ENCODE data around the gene DNM1L. TPM values are rescaled to one million over a fixed set of nuclear protein-coding genes. Genes with fewer than 3 reads are reported as not detected.

Gene DNM1L
- total and polyA plus RNA-seq, 2 donors (not counting 3 experiments of a cell fraction or from before 2014, with no cell fraction given), result 24.6 to 103 TPM

DNA sequence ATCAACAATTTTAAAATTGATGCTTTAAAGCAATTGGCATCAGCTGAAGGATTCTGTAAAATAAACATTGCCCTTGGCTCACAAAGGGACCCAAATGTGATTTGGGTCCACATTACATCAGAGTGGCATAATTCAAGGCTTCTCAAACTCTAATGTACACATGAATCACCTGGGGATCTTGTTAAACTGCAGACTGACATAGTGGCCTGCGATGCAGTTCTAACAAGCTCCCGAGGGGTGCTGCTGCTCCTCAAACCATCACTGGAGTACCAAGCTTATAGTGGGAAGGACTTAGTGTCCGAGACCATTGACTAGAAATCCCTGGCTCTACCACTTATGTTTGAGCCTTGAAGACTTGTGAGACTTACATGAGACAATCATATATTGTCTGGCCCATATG is 31.8 kb upstream of the DNM1L start:
- POLR2A ChIA-PET, result interaction anchor here (0.5 to 0.6 kb wide), 3 partner anchors 405 to 1392 kb away, joined by 3 read pairs; no protein-coding TSS in a partner anchor
- Histone ChIP-seq H3K9me1 (replicated peaks; ENCODE audit: control insufficient read depth, extremely low read depth, insufficient read depth, low read length) (no peaks in the 10 kb centered on the region), H3K4me3 (replicated peaks in 1 of 3; ENCODE audit: insufficient read depth in 1 of 3, low read depth in 1 of 3, low read length in 3 of 3) (no peak overlapping the region), H3K27ac (ENCODE audit: insufficient read depth, low read depth, low read length) (no peak overlapping the region), H2AFZ (ENCODE audit: low read depth, low read length) (no peak overlapping the region), H3K36me3 (ENCODE audit: control insufficient read depth in 2 of 2, extremely low read depth in 1 of 2, insufficient read depth in 2 of 2, low read length in 2 of 2) (peaks cover 3% of the 10 kb centered on the region in 2 experiments), H4K20me1 (replicated peaks; ENCODE audit: control insufficient read depth, extremely low read depth, insufficient read depth, low read length) (no peaks in the 10 kb centered on the region), H3K4me1 (ENCODE audit: control insufficient read depth, extremely low read depth, insufficient read depth, low read length) (peaks cover 12% of the 10 kb centered on the region), H3K9me3 (replicated peaks; ENCODE audit: control insufficient read depth, insufficient read depth, low read length) (no peaks in the 10 kb centered on the region), H3K4me2 (ENCODE audit: insufficient read depth, low read length) (no peak overlapping the region), H3K79me2 (ENCODE audit: control insufficient read depth, insufficient read depth, low read length) (no peaks in the 10 kb centered on the region), H3K9ac (replicated peaks; ENCODE audit: extremely low read depth, insufficient read depth, low read length) (no peak overlapping the region), H3K27me3 (ENCODE audit: control insufficient read depth in 2 of 2, insufficient read depth in 2 of 2, low read length in 2 of 2) (no peaks in the 10 kb centered on the region)
- intact Hi-C loops (cut with micrococcal nuclease) (no loop called here), dilution Hi-C loops (cut with MboI; ENCODE audit: extremely low pct_ligation_motif_present, low sequenced_read_pairs) (no loop called here)
- FAIRE-seq (no peak), DNase-seq (ENCODE audit: low read depth, low spot score) (no peak)
- no TSS peak for BruUV-seq (replicated peaks)
- TF ChIP-seq, protein P1, sequence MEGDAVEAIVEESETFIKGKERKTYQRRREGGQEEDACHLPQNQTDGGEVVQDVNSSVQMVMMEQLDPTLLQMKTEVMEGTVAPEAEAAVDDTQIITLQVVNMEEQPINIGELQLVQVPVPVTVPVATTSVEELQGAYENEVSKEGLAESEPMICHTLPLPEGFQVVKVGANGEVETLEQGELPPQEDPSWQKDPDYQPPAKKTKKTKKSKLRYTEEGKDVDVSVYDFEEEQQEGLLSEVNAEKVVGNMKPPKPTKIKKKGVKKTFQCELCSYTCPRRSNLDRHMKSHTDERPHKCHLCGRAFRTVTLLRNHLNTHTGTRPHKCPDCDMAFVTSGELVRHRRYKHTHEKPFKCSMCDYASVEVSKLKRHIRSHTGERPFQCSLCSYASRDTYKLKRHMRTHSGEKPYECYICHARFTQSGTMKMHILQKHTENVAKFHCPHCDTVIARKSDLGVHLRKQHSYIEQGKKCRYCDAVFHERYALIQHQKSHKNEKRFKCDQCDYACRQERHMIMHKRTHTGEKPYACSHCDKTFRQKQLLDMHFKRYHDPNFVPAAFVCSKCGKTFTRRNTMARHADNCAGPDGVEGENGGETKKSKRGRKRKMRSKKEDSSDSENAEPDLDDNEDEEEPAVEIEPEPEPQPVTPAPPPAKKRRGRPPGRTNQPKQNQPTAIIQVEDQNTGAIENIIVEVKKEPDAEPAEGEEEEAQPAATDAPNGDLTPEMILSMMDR (IDR thresholded peaks at IDR 0.05; ENCODE audit: extremely low read depth in 1 of 2, insufficient read depth in 1 of 2, low read depth in 1 of 2, low read length in 2 of 2), result no peak
- TF ChIP-seq POLR2AphosphoS5 (IDR thresholded peaks at IDR 0.05; ENCODE audit: insufficient read depth, low read depth, low read length) (no peak), MYC (IDR thresholded peaks at IDR 0.05; ENCODE audit: low read depth, low read length) (no peak), JUN (IDR thresholded peaks at IDR 0.05; ENCODE audit: borderline replicate concordance, insufficient read depth, insufficient read length, low read depth) (no peak)
- CTCF ChIA-PET, result interaction anchor here (1.5 kb wide), 1 partner anchor 189 kb away, joined by 3 read pairs; no protein-coding TSS in a partner anchor

DNA sequence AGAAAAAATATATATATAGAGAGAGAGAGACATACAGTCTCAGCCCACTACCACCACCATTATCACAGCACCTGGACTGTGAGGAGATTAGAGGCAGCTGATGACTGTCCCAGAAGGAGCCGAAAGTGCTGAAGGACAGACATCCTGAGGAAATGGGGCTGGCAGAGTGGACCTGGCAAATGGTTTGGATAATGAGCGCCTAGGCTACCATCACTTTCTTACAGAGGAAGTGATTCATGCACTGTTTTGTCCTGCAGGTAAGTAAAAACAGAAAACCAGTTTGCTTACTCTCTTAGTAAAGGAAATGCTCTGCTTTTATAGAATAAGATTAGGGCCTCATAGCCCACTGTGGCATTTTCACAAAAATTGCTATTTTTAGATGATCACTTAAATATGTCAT is 28.6 kb upstream of the DNM1L start:
- peaks cover 3% of the 10 kb centered on the region in 2 experiments for H3K36me3 ChIP-seq (ENCODE audit: control insufficient read depth in 2 of 2, extremely low read depth in 1 of 2, insufficient read depth in 2 of 2, low read length in 2 of 2)
- no peaks in the 10 kb centered on the region for H4K20me1 ChIP-seq (replicated peaks; ENCODE audit: control insufficient read depth, extremely low read depth, insufficient read depth, low read length)
- no peak overlapping the region for H3K4me2 ChIP-seq (ENCODE audit: insufficient read depth, low read length)
- H3K27ac ChIP-seq (ENCODE audit: insufficient read depth, low read depth, low read length), result peak overlapping the region; percentile 6
- no TSS peak for BruUV-seq (replicated peaks)
- no peaks in the 10 kb centered on the region for H3K9me3 ChIP-seq (replicated peaks; ENCODE audit: control insufficient read depth, insufficient read depth, low read length)
- no peak overlapping the region for H3K4me3 ChIP-seq (replicated peaks in 1 of 3; ENCODE audit: insufficient read depth in 1 of 3, low read depth in 1 of 3, low read length in 3 of 3)
- no peaks in the 10 kb centered on the region for H3K27me3 ChIP-seq (ENCODE audit: control insufficient read depth in 2 of 2, insufficient read depth in 2 of 2, low read length in 2 of 2)
- peaks cover 12% of the 10 kb centered on the region for H3K4me1 ChIP-seq (ENCODE audit: control insufficient read depth, extremely low read depth, insufficient read depth, low read length)
- TF ChIP-seq, protein P1 (IDR thresholded peaks at IDR 0.05; ENCODE audit: extremely low read depth in 1 of 2, insufficient read depth in 1 of 2, low read depth in 1 of 2, low read length in 2 of 2), result no peak
- TF ChIP-seq POLR2A (IDR thresholded peaks at IDR 0.05; ENCODE audit: low read depth, low read length) (no peak), GATA2 (IDR thresholded peaks at IDR 0.05; ENCODE audit: insufficient read depth, insufficient read length, low read depth, low read length) (no peak), JUN (IDR thresholded peaks at IDR 0.05; ENCODE audit: borderline replicate concordance, insufficient read depth, insufficient read length, low read depth) (peak; percentile 76), MYC (IDR thresholded peaks at IDR 0.05; ENCODE audit: low read depth, low read length) (no peak), FOS (IDR thresholded peaks at IDR 0.05; ENCODE audit: borderline replicate concordance, insufficient read depth, low read length) (peak; percentile 77), POLR2AphosphoS5 (IDR thresholded peaks at IDR 0.05; ENCODE audit: insufficient read depth, low read depth, low read length) (no peak), EZH2 (IDR thresholded peaks at IDR 0.05; ENCODE audit: borderline replicate concordance, low read depth, low read length, severe bottlenecking) (no peak)
- TF ChIP-seq, protein P2, sequence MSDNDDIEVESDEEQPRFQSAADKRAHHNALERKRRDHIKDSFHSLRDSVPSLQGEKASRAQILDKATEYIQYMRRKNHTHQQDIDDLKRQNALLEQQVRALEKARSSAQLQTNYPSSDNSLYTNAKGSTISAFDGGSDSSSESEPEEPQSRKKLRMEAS (IDR thresholded peaks at IDR 0.05; ENCODE audit: insufficient read depth, insufficient read length), result no peak
- H3K9ac ChIP-seq (replicated peaks; ENCODE audit: extremely low read depth, insufficient read depth, low read length), result no peak overlapping the region
- intact Hi-C loops (cut with micrococcal nuclease), result loop anchor here (10.0 kb wide), 1 partner anchor 166 kb away; no protein-coding TSS in a partner anchor
- FAIRE-seq, result peak; percentile 43
- H3K79me2 ChIP-seq (ENCODE audit: control insufficient read depth, insufficient read depth, low read length), result no peaks in the 10 kb centered on the region
- DNase-seq (ENCODE audit: low read depth, low spot score), result peak; percentile 84
- ChIA-PET POLR2A (interaction anchor here (0.6 kb wide), 1 partner anchor 678 kb away, joined by 4 read pairs; no protein-coding TSS in a partner anchor), CTCF (interaction anchor here (1.3 to 1.5 kb wide), 2 partner anchors 27 to 82 kb away, joined by 3 read pairs; no protein-coding TSS in a partner anchor)
- H3K9me1 ChIP-seq (replicated peaks; ENCODE audit: control insufficient read depth, extremely low read depth, insufficient read depth, low read length), result no peaks in the 10 kb centered on the region
- H2AFZ ChIP-seq (ENCODE audit: low read depth, low read length), result no peak overlapping the region
- dilution Hi-C loops (cut with MboI; ENCODE audit: extremely low pct_ligation_motif_present, low sequenced_read_pairs), result no loop called here

Measured in endothelial cell of umbilical vein (primary cell).